HepG2 (cell line): ENCODE results near the gene FAM20A. TPM values are rescaled to one million over a fixed set of nuclear protein-coding genes. Genes with fewer than 3 reads are reported as not detected.

ENCODE experiments used
- ATAC-seq: fragments of 200-7000 bp; cut with Tn5 transposase; 3 replicates; pipeline ENCODE4 v1.9.1; 2020; ENCODE audit warnings: mild to moderate bottlenecking, moderate library complexity
- BruUV-seq: library from RNA; stranded (reverse); fragments of 400-500 nt; replicated peaks from 2 replicates; lab custom pipeline; 2021; lab: Mats Ljungman, UMichigan
- CTCF ChIA-PET: fragments of 300-600 bp; formaldehyde crosslinking; extraction: SDS; loops from one replicate; lab custom pipeline; 2021; ENCODE audit warnings: low total read pairs, inconsistent platforms, low intra/inter-chr PET ratio; lab: Yijun Ruan, JAX
- POLR2A ChIA-PET: fragments of 350-600 bp; sonication (Branson Sonifier 250); formaldehyde crosslinking; loops from one replicate; lab custom pipeline; 2020; ENCODE audit warnings: antibody characterized with exemption, inconsistent platforms; lab: Yijun Ruan, JAX
- DNase-seq: peaks from one replicate; pipeline ENCODE4 v3.0.0-alpha.2; 2015; ENCODE audit warnings: low spot score
- FAIRE-seq: peaks from 3 replicates; lab custom pipeline; 2011; peaks lifted over from hg19 to GRCh38; lab: Jason Lieb, UNC
- H2AFZ ChIP-seq: one replicate; pipeline ENCODE4 v1.6.1; 2011; ENCODE audit warnings: low read length, inconsistent platforms
- H3K27ac ChIP-seq: fragments of 300-600 bp; 3 replicates; pipeline ENCODE4 v1.8.0; 2011; ENCODE audit warnings: mixed run types, mild to moderate bottlenecking, mixed read lengths, low read length, inconsistent platforms; ENCODE audit not compliant: insufficient read depth; ENCODE audit errors: extremely low read length
- H3K27me3 ChIP-seq, 2 experiments: fragments of 200-600 bp in 1 of 2; 2 replicates in 1 of 2; 3 replicates in 1 of 2; pipeline versions ENCODE4 v1.6.0 to v1.8.0; 2011; ENCODE audit warnings: low read length in 2 of 2, mild to moderate bottlenecking in 2 of 2, moderate library complexity in 2 of 2, inconsistent platforms in 1 of 2; ENCODE audit not compliant: insufficient read depth in 2 of 2, control insufficient read depth in 1 of 2
- H3K36me3 ChIP-seq, 2 experiments: fragments of 200-600 bp in 1 of 2; replicated peaks in 1 of 2; 2 replicates in 1 of 2; 3 replicates in 1 of 2; pipeline versions ENCODE4 v1.5.1 to v1.8.0; 2011; ENCODE audit warnings: low read length in 2 of 2, inconsistent platforms in 1 of 2; ENCODE audit not compliant: insufficient read depth in 2 of 2, control insufficient read depth in 1 of 2
- H3K4me1 ChIP-seq: 2 replicates; pipeline ENCODE4 v1.5.1; 2012; ENCODE audit warnings: low read length, inconsistent platforms; ENCODE audit not compliant: insufficient read depth
- H3K4me2 ChIP-seq: 2 replicates; pipeline ENCODE4 v1.6.0; 2011; ENCODE audit warnings: low read depth, low read length, inconsistent platforms
- H3K4me3 ChIP-seq, 3 experiments: fragments of 200-600 bp in 1 of 3; sonication (generic), shearing (Covaris generic) in 1 of 3; replicated peaks in 1 of 3; 2 replicates each; pipeline ENCODE4 v1.5.1; 2011 to 2016; ENCODE audit warnings: low read length in 3 of 3, inconsistent platforms in 2 of 3, low read depth in 2 of 3, mild to moderate bottlenecking in 2 of 3, control low read depth in 1 of 3, mixed read lengths in 1 of 3; ENCODE audit not compliant: insufficient read depth in 1 of 3
- H3K79me2 ChIP-seq: one replicate; pipeline ENCODE4 v1.6.1; 2011; ENCODE audit warnings: low read length, inconsistent platforms; ENCODE audit not compliant: insufficient read depth
- H3K9ac ChIP-seq: 2 replicates; pipeline ENCODE4 v1.6.0; 2011; ENCODE audit warnings: mild to moderate bottlenecking, low read depth, low read length, inconsistent platforms; ENCODE audit not compliant: insufficient read depth
- H3K9me3 ChIP-seq: 2 replicates; pipeline ENCODE4 v1.5.1; 2012; ENCODE audit warnings: mild to moderate bottlenecking, low read length
- H4K20me1 ChIP-seq: 2 replicates; pipeline ENCODE4 v1.6.0; 2011; ENCODE audit warnings: inconsistent platforms, mild to moderate bottlenecking, low read length, moderate library complexity; ENCODE audit not compliant: insufficient read depth
- ELK4 ChIP-seq: sonication (generic); formaldehyde crosslinking; IDR thresholded peaks from 2 replicates; pipeline ENCODE4 v1.9.0; 2021; ENCODE audit warnings: missing genetic modification reagents, borderline replicate concordance
- ISL2 ChIP-seq: sonication (generic); formaldehyde crosslinking; IDR thresholded peaks from 2 replicates; pipeline ENCODE4 v1.5.0; 2020; ENCODE audit warnings: missing genetic modification reagents
- MXI1 ChIP-seq: IDR thresholded peaks from 3 replicates; pipeline ENCODE4 v1.6.1; 2012; ENCODE audit warnings: low read depth, low read length, inconsistent platforms, borderline replicate concordance
- PREB ChIP-seq: sonication (generic); formaldehyde crosslinking; IDR thresholded peaks from 2 replicates; pipeline ENCODE4 v1.4.0; 2020; ENCODE audit warnings: missing genetic modification reagents
- SAP130 ChIP-seq: IDR thresholded peaks from 2 replicates; pipeline ENCODE4 v1.6.1; 2016; ENCODE audit warnings: low read depth
- TCF12 ChIP-seq, 2 experiments: fragments of 450-650 bp in 1 of 2; sonication (generic) in 1 of 2; formaldehyde crosslinking in 1 of 2; IDR thresholded peaks; 2 replicates each; pipeline versions ENCODE4 v1.6.1 to v1.8.0; 2017 to 2022; ENCODE audit warnings: antibody characterized with exemption in 1 of 2, mild to moderate bottlenecking in 1 of 2, missing genetic modification reagents in 1 of 2, moderate library complexity in 1 of 2
- ZNF260 ChIP-seq: sonication (generic); formaldehyde crosslinking; IDR thresholded peaks from 2 replicates; pipeline ENCODE4 v1.4.0; 2020; ENCODE audit warnings: missing genetic modification reagents, low read depth, mild to moderate bottlenecking, borderline replicate concordance
- ZNF552 ChIP-seq: sonication (generic); formaldehyde crosslinking; IDR thresholded peaks from 2 replicates; pipeline ENCODE4 v1.9.0; 2022; ENCODE audit warnings: missing genetic modification reagents, mild to moderate bottlenecking, borderline replicate concordance
- ZNF691 ChIP-seq: sonication (generic); formaldehyde crosslinking; IDR thresholded peaks from 2 replicates; pipeline ENCODE4 v1.4.0; 2020; ENCODE audit warnings: missing genetic modification reagents, low read depth, mild to moderate bottlenecking, borderline replicate concordance
- ZNF839 ChIP-seq: sonication (generic); formaldehyde crosslinking; IDR thresholded peaks from 2 replicates; pipeline ENCODE4 v1.4.0; 2020; ENCODE audit warnings: missing genetic modification reagents, mild to moderate bottlenecking, borderline replicate concordance
- ZSCAN21 ChIP-seq: sonication (generic); formaldehyde crosslinking; IDR thresholded peaks from 2 replicates; pipeline ENCODE4 v1.8.0; 2022; ENCODE audit warnings: mild to moderate bottlenecking, missing genetic modification reagents, moderate library complexity, borderline replicate concordance
- WGBS: methylation state at CpG from one replicate; pipeline ENCODE4 v1.1.6; 2017; ENCODE audit warnings: low lambda C conversion rate; 5-methylcytosine and 5-hydroxymethylcytosine counted together
- in situ Hi-C: cut with HindIII; loops from 2 replicates; pipeline ENCODE4 v1.10.0; 2017; ENCODE audit warnings: low pct_unique_long_range_greater_than_20kb; ENCODE audit not compliant: extremely low pct_ligation_motif_present
- intact Hi-C: fragments of 100-400 bp; cut with micrococcal nuclease; formaldehyde crosslinking; loops from one replicate; pipeline ENCODE4 v1.10.0; 2022; ENCODE audit not compliant: unreplicated experiment
- polyA plus RNA-seq, 8 experiments: library from polyadenylated mRNA; depleted of rRNA in 3 of 8; stranded (reverse) in 7 of 8; unstranded in 1 of 8; fragments of >200 nt; fragmentation: Illumina TruSeq in 4 of 8; extraction: Trizol in 4 of 8; gene quantifications; 2 replicates each; pipeline versions ENCODE4 v1.2.1 to v1.2.3, GENCODE V29; 2011 to 2016; ENCODE audit warnings: low read depth in 4 of 8, missing spikeins in 1 of 8, mixed read lengths in 1 of 8; ENCODE audit not compliant: insufficient read depth in 1 of 8
- total RNA-seq, 5 experiments: library from RNA; depleted of rRNA; stranded (reverse); fragments of >200 nt; fragmentation: Illumina TruSeq; extraction: Trizol; gene quantifications; 2 replicates each; pipeline ENCODE4 v1.2.3, GENCODE V29; 2016; ENCODE audit warnings: low read depth in 1 of 5
- TF ChIP-seq, protein P1 (sequence below): sonication (generic); formaldehyde crosslinking; IDR thresholded peaks from 2 replicates; pipeline ENCODE4 v1.4.0; 2020; ENCODE audit warnings: missing genetic modification reagents, borderline replicate concordance
- TF ChIP-seq, protein P2 (sequence below): sonication (generic); formaldehyde crosslinking; IDR thresholded peaks from 2 replicates; pipeline ENCODE4 v1.5.0; 2020; ENCODE audit warnings: mild to moderate bottlenecking, missing genetic modification reagents, borderline replicate concordance

Gene FAM20A
- total and polyA plus RNA-seq, 2 of the 13 experiments (the other 11 are each of a cell fraction or from before 2014, with no cell fraction given): 9.3 to 20.7 TPM

- no peaks in the 10 kb centered on the region for H3K9me3 ChIP-seq
- no peak overlapping the region for H3K9ac ChIP-seq
- H2AFZ ChIP-seq: no peak overlapping the region
- no peak for DNase-seq
- H3K27me3 ChIP-seq: no peaks in the 10 kb centered on the region
- H3K4me1 ChIP-seq: peaks cover 41% of the 10 kb centered on the region
- no peak for FAIRE-seq
- no peaks in the 10 kb centered on the region for H4K20me1 ChIP-seq
- CTCF ChIA-PET: no interaction called here
- no peak overlapping the region; a peak in 1 of 6 replicates for H3K4me3 ChIP-seq
- BruUV-seq: no TSS peak
- WGBS: 78% methylated on average over 8 of the region's 8 CpGs
- H3K4me2 ChIP-seq: peak overlapping the region; percentile 64
- no peaks in the 10 kb centered on the region for H3K79me2 ChIP-seq
- in situ Hi-C loops (loop anchor here (10.0 kb wide), 1 partner anchor 55 kb away; no protein-coding TSS in a partner anchor), intact Hi-C loops (no loop called here)
- peak overlapping the region; percentile 61 for H3K27ac ChIP-seq
- no peak for ATAC-seq
- H3K36me3 ChIP-seq: no peaks in the 10 kb centered on the region; a peak in 1 of 5 replicates
- POLR2A ChIA-PET: interaction anchor here (0.8 to 2.4 kb wide), 11 partner anchors 11 to 242 kb away, joined by 3 to 14 read pairs (median 4); partner anchors contain the start of gene PRKAR1A
- no peak for TF ChIP-seq MXI1
- no peak for TF ChIP-seq ZSCAN21 (CRISPR knock-in tag)
- no peak for TF ChIP-seq ZNF260 (CRISPR knock-in tag)
- no peak for TF ChIP-seq ZNF552 (CRISPR knock-in tag)
- no peak for TF ChIP-seq PREB (CRISPR knock-in tag)
- TF ChIP-seq SAP130 (CRISPR knock-in tag): no peak
- TF ChIP-seq TCF12 (IDR thresholded peaks at IDR 0.05): no peak
- no peak for TF ChIP-seq TCF12 (CRISPR knock-in tag; IDR thresholded peaks at IDR 0.05)
- no peak for TF ChIP-seq ELK4 (CRISPR knock-in tag)
- TF ChIP-seq, protein P1, sequence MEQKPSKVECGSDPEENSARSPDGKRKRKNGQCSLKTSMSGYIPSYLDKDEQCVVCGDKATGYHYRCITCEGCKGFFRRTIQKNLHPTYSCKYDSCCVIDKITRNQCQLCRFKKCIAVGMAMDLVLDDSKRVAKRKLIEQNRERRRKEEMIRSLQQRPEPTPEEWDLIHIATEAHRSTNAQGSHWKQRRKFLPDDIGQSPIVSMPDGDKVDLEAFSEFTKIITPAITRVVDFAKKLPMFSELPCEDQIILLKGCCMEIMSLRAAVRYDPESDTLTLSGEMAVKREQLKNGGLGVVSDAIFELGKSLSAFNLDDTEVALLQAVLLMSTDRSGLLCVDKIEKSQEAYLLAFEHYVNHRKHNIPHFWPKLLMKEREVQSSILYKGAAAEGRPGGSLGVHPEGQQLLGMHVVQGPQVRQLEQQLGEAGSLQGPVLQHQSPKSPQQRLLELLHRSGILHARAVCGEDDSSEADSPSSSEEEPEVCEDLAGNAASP (CRISPR knock-in tag): no peak
- TF ChIP-seq ZNF691: no peak
- no peak for TF ChIP-seq ISL2 (CRISPR knock-in tag)
- TF ChIP-seq, protein P2, sequence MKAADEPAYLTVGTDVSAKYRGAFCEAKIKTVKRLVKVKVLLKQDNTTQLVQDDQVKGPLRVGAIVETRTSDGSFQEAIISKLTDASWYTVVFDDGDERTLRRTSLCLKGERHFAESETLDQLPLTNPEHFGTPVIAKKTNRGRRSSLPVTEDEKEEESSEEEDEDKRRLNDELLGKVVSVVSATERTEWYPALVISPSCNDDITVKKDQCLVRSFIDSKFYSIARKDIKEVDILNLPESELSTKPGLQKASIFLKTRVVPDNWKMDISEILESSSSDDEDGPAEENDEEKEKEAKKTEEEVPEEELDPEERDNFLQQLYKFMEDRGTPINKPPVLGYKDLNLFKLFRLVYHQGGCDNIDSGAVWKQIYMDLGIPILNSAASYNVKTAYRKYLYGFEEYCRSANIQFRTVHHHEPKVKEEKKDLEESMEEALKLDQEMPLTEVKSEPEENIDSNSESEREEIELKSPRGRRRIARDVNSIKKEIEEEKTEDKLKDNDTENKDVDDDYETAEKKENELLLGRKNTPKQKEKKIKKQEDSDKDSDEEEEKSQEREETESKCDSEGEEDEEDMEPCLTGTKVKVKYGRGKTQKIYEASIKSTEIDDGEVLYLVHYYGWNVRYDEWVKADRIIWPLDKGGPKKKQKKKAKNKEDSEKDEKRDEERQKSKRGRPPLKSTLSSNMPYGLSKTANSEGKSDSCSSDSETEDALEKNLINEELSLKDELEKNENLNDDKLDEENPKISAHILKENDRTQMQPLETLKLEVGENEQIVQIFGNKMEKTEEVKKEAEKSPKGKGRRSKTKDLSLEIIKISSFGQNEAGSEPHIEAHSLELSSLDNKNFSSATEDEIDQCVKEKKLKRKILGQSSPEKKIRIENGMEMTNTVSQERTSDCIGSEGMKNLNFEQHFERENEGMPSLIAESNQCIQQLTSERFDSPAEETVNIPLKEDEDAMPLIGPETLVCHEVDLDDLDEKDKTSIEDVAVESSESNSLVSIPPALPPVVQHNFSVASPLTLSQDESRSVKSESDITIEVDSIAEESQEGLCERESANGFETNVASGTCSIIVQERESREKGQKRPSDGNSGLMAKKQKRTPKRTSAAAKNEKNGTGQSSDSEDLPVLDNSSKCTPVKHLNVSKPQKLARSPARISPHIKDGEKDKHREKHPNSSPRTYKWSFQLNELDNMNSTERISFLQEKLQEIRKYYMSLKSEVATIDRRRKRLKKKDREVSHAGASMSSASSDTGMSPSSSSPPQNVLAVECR (CRISPR knock-in tag): 0 out of 2 replicates have a peak, but pooled peaks have one; percentile 0
- TF ChIP-seq ZNF839 (CRISPR knock-in tag): no peak
These were observed 21.8 kb downstream of the FAM20A start for GRCh38 chr17:68579194-68579927.
